HG03039 (cell line): ENCODE data around the gene CDHR1.

Experiments
- ATAC-seq: cut with Tn5 transposase; IDR thresholded peaks from one replicate; pipeline ENCODE4 v1.9.1; 2021; ENCODE audit warnings: mild to moderate bottlenecking, moderate library complexity; ENCODE audit not compliant: unreplicated experiment

The CDHR1 gene

GRCh38 chr10:84198206-84198915, 4.0 kb downstream of the CDHR1 start:
- no peak for ATAC-seq

GRCh38 chr10:84200537-84201243, 6.4 kb downstream of the CDHR1 start:
- no peak for ATAC-seq

- ATAC-seq = no peak
Observed at GRCh38 chr10:84201244-84201606, 6.9 kb downstream of the CDHR1 start.

GRCh38 chr10:84201682-84202081, 7.3 kb downstream of the CDHR1 start:
- ATAC-seq = no peak

GRCh38 chr10:84202349-84202748, 8.0 kb downstream of the CDHR1 start:
- ATAC-seq = no peak

- ATAC-seq = no peak
Observed at GRCh38 chr10:84204122-84204521, 9.8 kb downstream of the CDHR1 start.

GRCh38 chr10:84204610-84205009, 10.3 kb downstream of the CDHR1 start:
- no peak for ATAC-seq

GRCh38 chr10:84205049-84205852, 10.9 kb downstream of the CDHR1 start:
- peak; percentile 51 for ATAC-seq

- no peak for ATAC-seq
Observed at GRCh38 chr10:84205853-84206525, 11.7 kb downstream of the CDHR1 start.

- no peak for ATAC-seq
Observed at GRCh38 chr10:84208023-84208422, 13.7 kb downstream of the CDHR1 start.

GRCh38 chr10:84211566-84211965, 17.2 kb downstream of the CDHR1 start:
- ATAC-seq = no peak

GRCh38 chr10:84212014-84212413, 17.7 kb downstream of the CDHR1 start:
- no peak for ATAC-seq

GRCh38 chr10:84213076-84213475, 18.7 kb downstream of the CDHR1 start:
- ATAC-seq = no peak

- ATAC-seq = no peak
Observed at GRCh38 chr10:84214046-84214572, 19.8 kb downstream of the CDHR1 start.

GRCh38 chr10:84214612-84215235, 20.4 kb downstream of the CDHR1 start:
- ATAC-seq = no peak

- no peak for ATAC-seq
Observed at GRCh38 chr10:84216834-84217233, 22.5 kb downstream of the CDHR1 start.

- no peak for ATAC-seq
Observed at GRCh38 chr10:84217746-84218145, 23.4 kb downstream of the CDHR1 start.

- no peak for ATAC-seq
Observed at GRCh38 chr10:84221916-84222315, 27.6 kb downstream of the CDHR1 start.

GRCh38 chr10:84224411-84225028, 30.2 kb downstream of the CDHR1 start:
- ATAC-seq = no peak
